ENCODE results near the gene WDCP. TPM values are rescaled to one million over a fixed set of nuclear protein-coding genes. Genes with fewer than 3 reads are reported as not detected.
A peak's percentile ranks its signal among the peaks of the same experiment; 100 is the strongest.

Gene WDCP
- total and polyA plus RNA-seq, 5 experiments from 2014 or later: 3.4 to 15.6 (median 6.5) TPM

DNA sequence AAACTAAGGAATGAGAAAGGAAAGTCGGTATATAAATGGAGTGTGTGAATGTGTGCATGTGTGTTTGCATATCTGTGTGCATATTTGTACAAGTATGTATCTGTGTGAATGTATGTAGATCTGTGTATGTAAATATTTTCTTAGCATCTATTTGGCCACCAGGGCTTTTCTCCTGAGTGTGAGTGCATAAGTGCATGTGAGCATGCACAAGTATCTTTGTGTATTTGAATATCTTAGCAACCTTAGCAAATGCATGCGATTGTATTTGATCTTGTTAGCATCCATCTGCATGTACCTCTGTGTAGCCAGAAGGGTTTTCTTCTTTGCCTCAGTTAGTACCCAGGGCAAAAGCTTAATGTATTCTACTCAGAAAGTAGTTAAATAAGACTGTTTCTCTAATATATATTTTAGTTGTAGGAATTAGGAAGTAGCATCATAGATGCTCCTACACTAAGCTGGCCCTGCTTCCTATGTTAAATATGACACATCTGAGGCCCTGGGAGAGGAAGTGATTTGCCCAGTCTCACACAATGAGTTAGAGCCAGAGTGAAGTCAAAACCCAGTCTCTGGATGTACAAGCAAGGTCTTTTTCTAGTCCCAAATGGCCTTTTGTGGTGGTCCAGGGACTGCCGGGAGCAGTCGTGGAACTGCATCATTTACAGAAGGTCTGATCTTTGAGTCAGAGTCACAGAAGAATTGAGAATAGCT is 11.5 kb upstream of the WDCP start:
- Mint-ChIP-seq H3K9me3 (no peaks in the 10 kb centered on the region), H3K27me3 (peaks cover 0 to 8% (median 3%) of the 10 kb centered on the region in 5 donors), H3K27ac (no peak overlapping the region), H3K36me3 (no peaks in the 10 kb centered on the region), H3K4me3 (no peak overlapping the region), H3K4me1 (no peaks in the 10 kb centered on the region)
- ATAC-seq (no peak), DNase-seq (no peak)
- POLR2A ChIA-PET: interaction anchor here (0.6 to 1.3 kb wide), 3 partner anchors 12 to 131 kb away, joined by 3 read pairs; partner anchors contain the start of genes ATAD2B and WDCP

DNA sequence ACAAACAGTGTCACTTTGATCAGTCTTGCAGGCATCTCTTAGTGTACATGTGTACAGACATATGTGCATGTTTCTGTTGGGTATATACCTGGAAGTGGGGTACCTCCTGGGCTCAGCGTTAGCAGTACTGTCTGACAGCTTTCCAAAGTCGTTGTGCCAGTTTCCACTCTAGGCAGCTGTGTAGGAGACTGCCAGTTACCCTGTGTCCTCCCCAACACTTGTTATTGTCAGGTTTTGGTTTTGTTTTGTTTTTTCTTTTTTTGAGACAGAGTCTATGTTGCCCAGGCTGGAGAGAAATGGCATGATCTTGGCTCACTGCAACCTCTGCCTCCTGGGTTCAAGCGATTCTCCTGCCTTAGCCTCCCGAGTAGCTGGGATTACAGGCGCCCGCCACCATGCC is 8.6 kb upstream of the WDCP start:
- no peaks in the 10 kb centered on the region for H3K36me3 Mint-ChIP-seq
- no peaks in the 10 kb centered on the region for H3K4me1 Mint-ChIP-seq
- no peak overlapping the region for H3K27ac Mint-ChIP-seq
- POLR2A ChIA-PET: no interaction called here
- DNase-seq (no peak), ATAC-seq (no peak)
- H3K9me3 Mint-ChIP-seq: no peaks in the 10 kb centered on the region
- peaks cover 1 to 8% (median 3%) of the 10 kb centered on the region in 5 donors for H3K27me3 Mint-ChIP-seq
- no peak overlapping the region for H3K4me3 Mint-ChIP-seq

DNA sequence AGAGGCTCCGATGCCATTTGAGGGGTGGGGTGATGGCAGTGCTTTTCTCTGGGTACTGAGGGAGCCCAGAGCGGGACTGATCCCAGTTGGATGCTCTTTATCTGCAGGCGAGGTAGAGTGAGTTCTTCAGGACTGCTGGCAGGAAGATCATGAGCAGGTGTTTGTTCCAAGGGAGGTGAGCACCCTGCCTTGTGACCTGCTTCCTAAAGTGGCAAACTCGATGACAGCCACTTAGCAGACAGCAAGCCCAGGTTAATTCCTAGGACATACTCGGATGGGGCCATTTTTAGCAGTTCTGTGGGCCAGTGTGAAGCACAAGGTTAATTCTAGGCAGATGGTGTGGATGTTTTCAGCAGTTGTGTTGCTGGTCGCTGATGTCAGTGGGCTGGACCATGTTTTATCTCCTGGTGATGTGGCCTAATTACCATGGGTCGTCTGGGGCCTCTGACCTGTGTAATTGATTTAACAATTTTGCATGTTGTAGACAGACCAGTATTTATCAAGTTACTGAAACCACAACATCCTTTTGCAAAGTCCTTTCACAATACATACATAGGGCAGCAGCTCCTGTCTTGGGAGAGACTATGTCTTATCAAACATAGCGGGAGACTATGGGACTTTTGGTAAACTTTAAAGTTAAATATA is 7.3 kb upstream of the WDCP start:
- Mint-ChIP-seq H3K27me3 (peaks cover 0 to 8% (median 2%) of the 10 kb centered on the region in 5 donors), H3K9me3 (no peaks in the 10 kb centered on the region), H3K4me1 (no peaks in the 10 kb centered on the region), H3K36me3 (no peaks in the 10 kb centered on the region), H3K4me3 (no peak overlapping the region), H3K27ac (no peak overlapping the region)
- POLR2A ChIA-PET: no interaction called here
- DNase-seq: no peak
- ATAC-seq: no peak

DNA sequence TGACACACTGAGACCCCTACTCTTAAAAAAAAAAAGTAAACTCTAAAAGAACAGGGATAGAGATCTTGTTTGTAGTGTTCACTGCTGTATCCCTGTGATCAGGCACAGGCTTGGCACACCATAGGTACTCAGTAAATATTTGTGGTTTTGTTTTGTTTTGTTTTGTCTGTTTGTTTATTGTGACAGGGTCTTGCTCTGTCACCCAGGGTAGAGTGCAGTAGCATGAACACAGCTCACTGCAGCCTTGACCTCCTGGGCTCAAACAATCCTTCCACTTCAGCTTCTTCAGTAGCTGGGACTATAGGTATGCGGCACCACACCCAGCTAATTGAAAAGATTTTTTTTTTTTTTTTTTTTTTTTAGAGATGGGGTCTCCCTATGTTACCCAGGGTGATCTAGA is 5.8 kb upstream of the WDCP start:
- Mint-ChIP-seq H3K9me3 (no peaks in the 10 kb centered on the region), H3K4me1 (peaks cover 0 to 5% (median 2%) of the 10 kb centered on the region in 4 donors), H3K27ac (no peak overlapping the region), H3K27me3 (peaks cover 0 to 8% (median 3%) of the 10 kb centered on the region in 5 donors), H3K4me3 (no peak overlapping the region), H3K36me3 (no peaks in the 10 kb centered on the region)
- POLR2A ChIA-PET: interaction anchor here (0.9 kb wide), 1 partner anchor 14 kb away, joined by 3 read pairs; no protein-coding TSS in a partner anchor
- ATAC-seq (no peak), DNase-seq (no peak)

DNA sequence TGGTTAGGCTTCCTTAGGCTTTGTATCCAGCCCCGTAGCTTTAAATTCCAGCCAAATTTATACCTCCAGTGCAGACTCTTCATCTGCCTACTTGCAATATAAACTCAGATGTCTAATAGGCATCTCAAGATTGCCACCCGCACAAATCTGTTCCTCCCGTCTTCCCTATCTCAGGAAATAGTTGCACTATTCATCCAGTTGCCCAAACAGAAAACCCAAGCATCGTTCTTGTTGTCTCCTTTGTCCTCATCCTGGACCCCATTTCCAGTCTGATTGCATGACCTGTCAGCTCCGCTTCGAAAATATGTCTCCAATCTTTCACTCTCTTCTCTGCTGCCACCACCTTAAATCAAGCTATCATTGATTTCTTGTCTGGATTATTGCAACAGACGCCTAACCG is 4.6 kb upstream of the WDCP start:
- Mint-ChIP-seq H3K27me3 (peaks cover 0 to 8% (median 5%) of the 10 kb centered on the region in 5 donors), H3K4me3 (no peak overlapping the region), H3K36me3 (no peaks in the 10 kb centered on the region), H3K9me3 (no peaks in the 10 kb centered on the region), H3K27ac (no peak overlapping the region), H3K4me1 (peaks cover 5 to 15% (median 12%) of the 10 kb centered on the region in 4 donors)
- ATAC-seq (no peak), DNase-seq (no peak)
- POLR2A ChIA-PET: no interaction called here

DNA sequence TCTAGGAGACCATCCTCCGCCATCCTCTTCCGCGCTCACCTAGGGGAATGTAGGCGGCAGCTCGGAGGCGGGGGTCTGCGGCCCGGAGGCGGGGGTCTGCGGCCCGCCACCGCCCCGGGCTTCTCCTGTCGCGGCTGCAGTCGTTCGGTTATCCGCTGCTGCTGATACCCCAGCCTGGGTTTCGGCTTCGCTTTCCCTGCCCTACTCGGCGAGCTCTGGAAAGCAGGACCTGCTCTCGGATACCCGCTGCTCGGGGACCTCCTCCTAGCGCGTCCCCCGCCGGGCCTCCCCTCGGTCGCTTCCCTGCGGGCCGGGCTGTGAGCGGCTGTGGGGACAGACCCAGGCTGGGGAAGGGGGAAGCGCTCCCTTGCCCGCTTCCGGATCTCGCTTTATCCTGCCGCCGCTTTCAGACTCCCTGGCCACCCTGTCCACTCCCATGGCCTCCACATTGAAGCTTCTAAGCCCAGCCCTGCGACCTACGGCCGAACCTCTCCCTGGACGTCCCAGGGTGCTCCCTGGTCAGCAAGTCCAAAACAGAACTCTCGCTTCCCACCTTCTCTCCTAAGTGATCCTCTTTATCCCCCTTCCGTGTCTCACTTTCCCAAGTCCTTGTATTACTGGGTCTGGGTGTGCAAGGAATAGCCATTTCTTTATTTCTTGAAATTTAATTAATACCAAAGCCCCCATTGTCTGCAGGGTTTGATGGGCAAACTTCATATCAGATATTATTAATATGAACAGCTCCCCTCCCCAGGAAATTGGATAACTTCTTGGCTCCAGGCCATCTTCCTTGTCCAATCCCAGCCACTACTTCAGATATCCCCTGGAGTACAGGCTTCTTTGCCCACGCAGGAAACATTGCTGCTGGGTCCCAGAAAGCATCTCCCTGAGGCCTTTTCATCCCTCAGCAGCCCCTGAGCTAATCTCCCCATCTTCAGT is 3.1 kb upstream of the WDCP start:
- peaks cover 0 to 8% (median 4%) of the 10 kb centered on the region in 5 donors for H3K27me3 Mint-ChIP-seq
- H3K36me3 Mint-ChIP-seq: no peaks in the 10 kb centered on the region
- POLR2A ChIA-PET: interaction anchor here (0.5 to 6.7 kb wide), 4 partner anchors 27 to 151 kb away, joined by 3 to 48 read pairs (median 4); partner anchors contain the start of genes ATAD2B and SF3B6
- H3K9me3 Mint-ChIP-seq: no peaks in the 10 kb centered on the region
- no peak for ATAC-seq
- peaks cover 6 to 26% (median 24%) of the 10 kb centered on the region in 4 donors for H3K4me1 Mint-ChIP-seq
- H3K4me3 Mint-ChIP-seq: peak overlapping the region in 8 of 10 donors; percentile 49 to 88 (median 78)
- H3K27ac Mint-ChIP-seq: no peak overlapping the region
- DNase-seq: peak in 5 of 10 donors; percentile 8 to 17 (median 12)

DNA sequence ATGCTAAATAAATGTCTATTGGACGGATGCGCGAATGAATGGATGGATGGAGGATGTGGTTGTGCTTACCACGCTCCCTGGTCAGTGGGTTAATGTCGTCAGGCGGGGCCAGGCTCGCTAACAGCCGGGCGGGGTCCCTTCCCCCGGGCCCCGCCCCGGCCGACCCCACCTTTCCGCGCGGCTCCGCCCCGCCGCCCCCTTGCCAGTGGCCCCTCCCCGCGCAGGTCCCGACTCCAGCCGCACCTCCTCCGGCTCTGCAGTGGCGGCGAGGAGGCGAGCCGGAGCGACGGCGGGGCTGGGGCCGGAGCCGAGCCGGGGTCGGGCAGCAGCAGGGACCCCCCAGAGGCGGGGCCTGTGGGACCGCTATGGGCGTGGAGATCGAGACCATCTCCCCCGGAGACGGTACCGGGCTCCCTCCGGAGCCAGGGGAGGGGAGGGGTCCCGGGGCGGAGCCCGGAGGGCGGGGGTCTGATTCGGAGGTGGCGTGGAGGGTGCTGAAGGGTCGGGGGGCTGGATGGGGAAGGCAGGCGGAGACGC is 2.4 kb upstream of the WDCP start, which contains the start of gene FKBP1B:
FKBP1B (plus strand) TSS at position 257 of the 537 bp plus-strand sequence; CDS start at position 366, 109 bp downstream.
- Mint-ChIP-seq H3K4me1 (peaks cover 10 to 32% (median 30%) of the 10 kb centered on the region in 4 donors), H3K27me3 (peaks cover 0 to 7% (median 4%) of the 10 kb centered on the region in 5 donors), H3K9me3 (no peaks in the 10 kb centered on the region), H3K4me3 (peak within 1 kb of the TSS in 8 of 10 donors; percentile 69 to 92 (median 84)), H3K36me3 (no peaks in the 10 kb centered on the region), H3K27ac (peak within 1 kb of the TSS in 4 of 10 donors; percentile 11 to 75 (median 38))
- ATAC-seq (peak in 1 of 2 donors; percentile 18), DNase-seq (peak in 8 of 10 donors; percentile 24 to 75 (median 31))
- POLR2A ChIA-PET: interaction anchor here (0.5 to 6.7 kb wide), 3 partner anchors 28 to 123 kb away, joined by 4 to 48 read pairs (median 9); partner anchors contain the start of genes ATAD2B and SF3B6

DNA sequence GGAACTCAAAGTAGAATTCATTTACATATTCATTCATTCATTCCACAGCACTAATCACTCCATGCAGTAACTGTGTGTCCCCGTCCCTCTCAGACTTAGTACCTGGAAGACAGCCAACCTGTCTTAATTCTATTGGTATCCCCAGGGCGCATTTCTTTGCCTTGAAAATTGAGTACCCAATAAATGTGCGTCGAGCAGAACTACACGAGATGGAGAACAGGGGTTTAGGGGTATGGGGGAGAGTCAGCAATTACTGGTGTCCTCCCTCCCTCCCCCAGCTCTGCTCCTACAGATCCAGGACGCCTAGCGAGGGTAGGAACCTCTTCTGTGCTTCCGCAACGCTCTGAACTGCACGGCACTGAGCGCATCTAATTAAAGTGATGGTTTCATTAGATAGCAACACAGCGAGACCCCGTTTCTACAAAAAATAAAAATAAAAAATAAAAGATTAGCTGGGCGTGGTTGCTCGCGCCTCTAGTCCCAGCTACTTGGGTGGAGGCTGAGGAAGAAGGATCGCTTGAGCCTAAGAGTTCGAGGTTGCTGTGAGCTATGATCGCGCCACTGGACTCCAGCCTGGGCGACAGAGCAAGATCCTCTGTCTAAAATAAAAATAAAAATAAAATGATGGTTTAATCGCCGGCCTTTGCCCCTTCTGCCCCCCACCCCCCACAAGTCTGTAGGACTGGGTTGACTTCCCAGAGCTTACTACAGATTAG is 1.7 kb upstream of the WDCP start:
- ATAC-seq (no peak), DNase-seq (peak in 1 of 10 donors; percentile 15)
- peak overlapping the region in 8 of 10 donors; percentile 69 to 92 (median 84) for H3K4me3 Mint-ChIP-seq
- H3K9me3 Mint-ChIP-seq: no peaks in the 10 kb centered on the region
- peak overlapping the region in 4 of 10 donors; percentile 11 to 75 (median 38) for H3K27ac Mint-ChIP-seq
- POLR2A ChIA-PET: interaction anchor here (0.8 to 6.7 kb wide), 2 partner anchors 29 to 122 kb away, joined by 9 to 48 read pairs; partner anchors contain the start of genes ATAD2B and SF3B6
- H3K36me3 Mint-ChIP-seq: no peaks in the 10 kb centered on the region
- H3K4me1 Mint-ChIP-seq: peaks cover 10 to 32% (median 30%) of the 10 kb centered on the region in 4 donors
- peaks cover 0 to 6% (median 3%) of the 10 kb centered on the region in 5 donors for H3K27me3 Mint-ChIP-seq

DNA sequence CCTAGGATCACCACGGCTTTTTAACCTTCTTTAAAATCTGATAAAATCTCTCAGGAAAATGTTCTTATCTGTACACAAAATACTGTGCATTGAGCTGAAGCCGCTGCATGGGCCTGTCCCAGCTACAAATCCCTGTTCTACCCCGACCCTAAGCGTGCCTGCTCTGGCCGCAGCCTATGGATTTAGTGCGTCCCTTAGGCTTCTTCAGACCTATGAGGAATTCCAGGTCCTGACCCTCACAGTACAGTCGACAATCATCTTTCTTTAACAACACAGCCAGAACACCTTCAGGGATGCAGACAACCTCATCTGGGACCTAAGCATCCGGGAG is 477 bp upstream of the WDCP start:
- Mint-ChIP-seq H3K9me3 (no peaks in the 10 kb centered on the region), H3K4me3 (peak overlapping the region; percentile 93 to 99 (median 96)), H3K27ac (peak overlapping the region in 9 of 10 donors; percentile 83 to 96 (median 94)), H3K27me3 (peaks cover 0 to 5% (median 1%) of the 10 kb centered on the region in 5 donors), H3K4me1 (peaks cover 12 to 35% (median 30%) of the 10 kb centered on the region in 4 donors), H3K36me3 (peaks cover 0 to 4% (median 0%) of the 10 kb centered on the region in 3 donors)
- ATAC-seq (no peak), DNase-seq (no peak)
- POLR2A ChIA-PET: interaction anchor here (0.9 to 6.7 kb wide), 10 partner anchors 11 to 121 kb away, joined by 3 to 48 read pairs (median 3); partner anchors contain the start of genes ATAD2B, SF3B6, TP53I3 and UBXN2A

DNA sequence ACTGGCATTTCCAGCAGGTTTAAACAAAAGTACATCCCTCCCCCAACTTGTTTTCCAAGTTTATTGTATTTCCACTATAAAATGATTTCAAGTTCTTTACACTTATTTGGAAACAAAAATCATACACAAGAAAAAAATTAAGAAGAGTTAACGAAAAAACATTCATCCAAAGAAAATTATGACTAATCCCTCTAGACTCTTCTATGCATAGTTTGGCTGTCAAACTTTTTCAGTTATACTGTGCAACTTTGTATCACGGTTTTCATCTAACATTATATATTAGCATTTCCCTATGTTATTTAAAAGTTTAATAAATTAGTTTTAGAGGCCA is 627 bp downstream of the WDCP start:
- H3K4me3 Mint-ChIP-seq: peak overlapping the region; percentile 93 to 99 (median 96)
- POLR2A ChIA-PET: interaction anchor here (1.0 to 6.7 kb wide), 7 partner anchors 12 to 120 kb away, joined by 3 to 48 read pairs (median 4); partner anchors contain the start of genes ATAD2B, SF3B6 and TP53I3
- peaks cover 12 to 35% (median 30%) of the 10 kb centered on the region in 4 donors for H3K4me1 Mint-ChIP-seq
- no peak for DNase-seq
- H3K27ac Mint-ChIP-seq: peak overlapping the region in 4 of 10 donors; percentile 83 to 96 (median 90)
- peaks cover 0 to 4% (median 0%) of the 10 kb centered on the region in 3 donors for H3K36me3 Mint-ChIP-seq
- no peak for ATAC-seq
- H3K9me3 Mint-ChIP-seq: no peaks in the 10 kb centered on the region
- H3K27me3 Mint-ChIP-seq: peaks cover 0 to 5% (median 1%) of the 10 kb centered on the region in 5 donors

Measured in naive thymus-derived CD8-positive, alpha-beta T cell (primary cell).